Neural cell (in vitro differentiated cells): Measurements from ENCODE around the gene TMED3.

Experiments
- CTCF ChIP-seq: fragments of 450-650 bp; IDR thresholded peaks from 2 replicates; pipeline ENCODE4 v1.5.1; 2014; ENCODE audit warnings: antibody characterized with exemption, mild to moderate bottlenecking, moderate library complexity; ENCODE audit not compliant: poor library complexity, severe bottlenecking
- EP300 ChIP-seq: fragments of 450-650 bp; conservative IDR thresholded peaks from 2 replicates; pipeline ENCODE4 v1.6.1; 2014; ENCODE audit warnings: antibody characterized with exemption, mild to moderate bottlenecking, moderate library complexity; ENCODE audit not compliant: poor library complexity, severe bottlenecking
- EZH2 ChIP-seq: fragments of 200-600, 300-800 bp; shearing (Covaris generic), sonication (generic); IDR thresholded peaks from 2 replicates; pipeline ENCODE4 v1.6.1; 2014; ENCODE audit warnings: antibody characterized with exemption, low read length, borderline replicate concordance, mild to moderate bottlenecking; ENCODE audit not compliant: insufficient read depth, poor library complexity, severe bottlenecking
- MXI1 ChIP-seq: fragments of 450-650 bp; conservative IDR thresholded peaks from 2 replicates; pipeline ENCODE4 v1.6.1; 2014; ENCODE audit warnings: antibody characterized with exemption, mild to moderate bottlenecking; ENCODE audit not compliant: poor library complexity, severe bottlenecking
- POLR2AphosphoS5 ChIP-seq: IDR thresholded peaks from 2 replicates; pipeline ENCODE4 v1.6.1; 2012
- RAD21 ChIP-seq: fragments of 450-650 bp; conservative IDR thresholded peaks from 2 replicates; pipeline ENCODE4 v1.6.1; 2014; ENCODE audit warnings: antibody characterized with exemption, mild to moderate bottlenecking, moderate library complexity
- REST ChIP-seq: IDR thresholded peaks from 2 replicates; pipeline ENCODE4 v1.6.1; 2012; ENCODE audit warnings: borderline replicate concordance
- SMC3 ChIP-seq: fragments of 450-650 bp; conservative IDR thresholded peaks from 2 replicates; pipeline ENCODE4 v1.6.1; 2014; ENCODE audit warnings: antibody characterized with exemption, mild to moderate bottlenecking, moderate library complexity; ENCODE audit not compliant: poor library complexity
- TAF1 ChIP-seq: IDR thresholded peaks from 2 replicates; pipeline ENCODE4 v1.6.1; 2012; ENCODE audit warnings: low read depth

GRCh38 chr15:79370716-79371115, 59.8 kb downstream of the TMED3 start:
- no peak for TF ChIP-seq CTCF
- no peak for TF ChIP-seq EP300
- no peak for TF ChIP-seq EZH2
- no peak for TF ChIP-seq RAD21
- no peak for TF ChIP-seq POLR2AphosphoS5
- TF ChIP-seq TAF1 = no peak
- no peak for TF ChIP-seq REST
- TF ChIP-seq MXI1 = no peak
- no peak for TF ChIP-seq SMC3
